Smooth muscle cell (in vitro differentiated cells): ENCODE data around the gene BCAS1. TPM values are rescaled to one million over a fixed set of nuclear protein-coding genes. Genes with fewer than 3 reads are reported as not detected.

Experiments
- DNase-seq: peaks from one replicate; lab custom pipeline; 2025; ENCODE audit not compliant: unreplicated experiment; lab: John Stamatoyannopoulos, UW
- H2AFZ ChIP-seq: fragments of 200-600 bp; sonication (generic); 2 replicates; pipeline ENCODE4 v1.6.0; 2016; ENCODE audit warnings: antibody characterized with exemption, low read depth, mild to moderate bottlenecking
- H3F3A ChIP-seq: fragments of 200-600 bp; sonication (generic); 2 replicates; pipeline ENCODE4 v1.6.0; 2017; ENCODE audit warnings: antibody characterized with exemption, low read depth
- H3K27ac ChIP-seq: fragments of 200-600 bp; sonication (generic); 2 replicates; pipeline ENCODE4 v1.5.1; 2016; ENCODE audit warnings: low read depth, mild to moderate bottlenecking
- H3K27me3 ChIP-seq: fragments of 200-600 bp; sonication (generic); 2 replicates; pipeline ENCODE4 v1.6.1; 2016; ENCODE audit warnings: low read depth, mild to moderate bottlenecking
- H3K36me3 ChIP-seq: fragments of 200-600 bp; sonication (generic); 2 replicates; pipeline ENCODE4 v1.5.1; 2016; ENCODE audit warnings: low read depth
- H3K4me1 ChIP-seq: fragments of 200-600 bp; sonication (generic); 2 replicates; pipeline ENCODE4 v1.5.1; 2016; ENCODE audit warnings: low read depth
- H3K4me2 ChIP-seq: fragments of 200-600 bp; sonication (generic); 2 replicates; pipeline ENCODE4 v1.6.0; 2016; ENCODE audit warnings: mild to moderate bottlenecking
- H3K4me3 ChIP-seq: fragments of 200-600 bp; sonication (generic); 2 replicates; pipeline ENCODE4 v1.5.1; 2016; ENCODE audit warnings: mild to moderate bottlenecking
- H3K79me2 ChIP-seq: fragments of 200-600 bp; sonication (generic); 2 replicates; pipeline ENCODE4 v1.6.0; 2016; ENCODE audit warnings: low read depth, mild to moderate bottlenecking
- H3K9ac ChIP-seq: fragments of 200-600 bp; sonication (generic); 2 replicates; pipeline ENCODE4 v1.6.0; 2016; ENCODE audit warnings: low read depth
- H3K9me3 ChIP-seq: fragments of 200-600 bp; sonication (generic); replicated peaks from 2 replicates; pipeline ENCODE4 v1.5.1; 2016; ENCODE audit warnings: low read depth
- H4K20me1 ChIP-seq: fragments of 200-600 bp; sonication (generic); 2 replicates; pipeline ENCODE4 v1.6.0; 2016; ENCODE audit warnings: low read depth
- WGBS: methylation state at CpG from one replicate; pipeline ENCODE4 v1.1.7; 2016; ENCODE audit warnings: low lambda C conversion rate; 5-methylcytosine and 5-hydroxymethylcytosine counted together
- polyA plus RNA-seq: library from polyadenylated mRNA; unstranded; fragments of >200 nt; fragmentation: Nextera tagmentation; extraction: Ambion mirVana; gene quantifications from 2 replicates; pipeline ENCODE4 v1.2.1, GENCODE V29; 2016
- total RNA-seq: library from RNA; depleted of rRNA; stranded (reverse); fragments of >200 nt; gene quantifications from 2 replicates; pipeline ENCODE4 v1.2.3, GENCODE V29; 2014
- TF ChIP-seq, protein P1 (sequence below): fragments of 200-600 bp; sonication (generic); IDR thresholded peaks from 2 replicates; pipeline ENCODE4 v1.5.1; 2017; ENCODE audit warnings: borderline replicate concordance, mild to moderate bottlenecking, antibody characterized with exemption; ENCODE audit not compliant: insufficient read depth, poor library complexity, severe bottlenecking

Gene BCAS1
- total and polyA plus RNA-seq, 2 experiments from 2014 or later: 0.09 to 0.15 TPM

- Histone ChIP-seq H3K9ac (no peak overlapping the region), H3K36me3 (no peaks in the 10 kb centered on the region), H3F3A (peaks cover 7% of the 10 kb centered on the region), H3K27me3 (no peaks in the 10 kb centered on the region), H3K4me2 (no peak overlapping the region), H3K27ac (no peak overlapping the region), H3K4me1 (no peaks in the 10 kb centered on the region), H3K4me3 (no peak overlapping the region), H2AFZ (no peak overlapping the region), H3K9me3 (no peaks in the 10 kb centered on the region), H4K20me1 (no peaks in the 10 kb centered on the region), H3K79me2 (no peaks in the 10 kb centered on the region)
- DNase-seq: no peak
- TF ChIP-seq, protein P1, sequence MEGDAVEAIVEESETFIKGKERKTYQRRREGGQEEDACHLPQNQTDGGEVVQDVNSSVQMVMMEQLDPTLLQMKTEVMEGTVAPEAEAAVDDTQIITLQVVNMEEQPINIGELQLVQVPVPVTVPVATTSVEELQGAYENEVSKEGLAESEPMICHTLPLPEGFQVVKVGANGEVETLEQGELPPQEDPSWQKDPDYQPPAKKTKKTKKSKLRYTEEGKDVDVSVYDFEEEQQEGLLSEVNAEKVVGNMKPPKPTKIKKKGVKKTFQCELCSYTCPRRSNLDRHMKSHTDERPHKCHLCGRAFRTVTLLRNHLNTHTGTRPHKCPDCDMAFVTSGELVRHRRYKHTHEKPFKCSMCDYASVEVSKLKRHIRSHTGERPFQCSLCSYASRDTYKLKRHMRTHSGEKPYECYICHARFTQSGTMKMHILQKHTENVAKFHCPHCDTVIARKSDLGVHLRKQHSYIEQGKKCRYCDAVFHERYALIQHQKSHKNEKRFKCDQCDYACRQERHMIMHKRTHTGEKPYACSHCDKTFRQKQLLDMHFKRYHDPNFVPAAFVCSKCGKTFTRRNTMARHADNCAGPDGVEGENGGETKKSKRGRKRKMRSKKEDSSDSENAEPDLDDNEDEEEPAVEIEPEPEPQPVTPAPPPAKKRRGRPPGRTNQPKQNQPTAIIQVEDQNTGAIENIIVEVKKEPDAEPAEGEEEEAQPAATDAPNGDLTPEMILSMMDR: no peak
- 65% methylated on average over 2 of the region's 2 CpGs for WGBS
These were observed 30.2 kb upstream of the BCAS1 start for GRCh38 chr20:54100563-54100962.

DNA sequence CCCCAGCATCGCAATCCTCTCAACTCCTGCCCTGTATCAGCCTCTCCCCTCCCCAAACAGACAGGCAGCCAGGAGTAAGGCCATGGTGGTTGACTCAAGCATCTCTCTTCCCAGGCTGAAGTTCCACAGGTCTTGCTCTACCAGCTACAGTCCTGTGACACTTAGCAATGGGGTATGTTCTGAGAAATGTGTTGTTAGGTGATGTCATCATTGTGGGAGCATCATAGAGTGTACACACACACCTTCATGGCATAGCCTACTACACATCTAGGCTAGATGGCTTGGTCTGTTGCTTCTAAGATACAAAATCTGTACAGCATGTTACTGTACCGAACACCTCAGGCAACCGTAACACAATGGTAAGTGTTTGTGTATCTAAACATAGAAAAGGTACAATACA lies 29.5 kb upstream of the BCAS1 start:
- WGBS: 100% methylated on average over 3 of the region's 3 CpGs
- TF ChIP-seq, protein P1: no peak
- Histone ChIP-seq H3K27me3 (no peaks in the 10 kb centered on the region), H3K9ac (no peak overlapping the region), H3K9me3 (no peaks in the 10 kb centered on the region), H3K4me1 (no peaks in the 10 kb centered on the region), H3K4me2 (no peak overlapping the region), H3K27ac (no peak overlapping the region), H3F3A (peaks cover 5% of the 10 kb centered on the region), H3K4me3 (no peak overlapping the region), H3K36me3 (no peaks in the 10 kb centered on the region), H3K79me2 (no peaks in the 10 kb centered on the region), H4K20me1 (no peaks in the 10 kb centered on the region), H2AFZ (no peak overlapping the region)
- no peak for DNase-seq

- Histone ChIP-seq H3K4me3 (no peak overlapping the region), H3K79me2 (no peaks in the 10 kb centered on the region), H3K27ac (peak overlapping the region; percentile 29), H3F3A (no peaks in the 10 kb centered on the region), H3K9me3 (no peaks in the 10 kb centered on the region), H3K36me3 (no peaks in the 10 kb centered on the region), H3K4me1 (no peaks in the 10 kb centered on the region), H3K27me3 (no peaks in the 10 kb centered on the region), H4K20me1 (no peaks in the 10 kb centered on the region), H3K4me2 (no peak overlapping the region), H3K9ac (no peak overlapping the region), H2AFZ (no peak overlapping the region)
- DNase-seq: no peak
- TF ChIP-seq, protein P1: no peak
- WGBS: 63% methylated on average over 3 of the region's 3 CpGs
These were observed 27.7 kb upstream of the BCAS1 start for GRCh38 chr20:54098047-54098446.

- no peak overlapping the region for H2AFZ ChIP-seq
- H4K20me1 ChIP-seq: no peaks in the 10 kb centered on the region
- no peaks in the 10 kb centered on the region for H3K4me1 ChIP-seq
- no peak overlapping the region for H3K4me3 ChIP-seq
- H3K27ac ChIP-seq: no peak overlapping the region
- H3F3A ChIP-seq: no peaks in the 10 kb centered on the region
- H3K79me2 ChIP-seq: no peaks in the 10 kb centered on the region
- no peaks in the 10 kb centered on the region for H3K9me3 ChIP-seq
- H3K9ac ChIP-seq: no peak overlapping the region
- TF ChIP-seq, protein P1: no peak
- no peaks in the 10 kb centered on the region for H3K36me3 ChIP-seq
- H3K27me3 ChIP-seq: no peaks in the 10 kb centered on the region
- no peak for DNase-seq
- 77% methylated on average over 2 of the region's 2 CpGs for WGBS
- H3K4me2 ChIP-seq: no peak overlapping the region
These were observed 26.8 kb upstream of the BCAS1 start for GRCh38 chr20:54097236-54097529.
